ENCODE data around the gene CACNA2D3.

Gene CACNA2D3

GRCh38 chr3:54196360-54196991, 74.1 kb downstream of the CACNA2D3 start:
- H3K27me3 ChIP-seq (replicated peaks; ENCODE audit: control insufficient read depth, insufficient read depth, low read length): no peaks in the 10 kb centered on the region
- H3K4me1 ChIP-seq (ENCODE audit: control insufficient read depth, insufficient read depth, low read length): no peaks in the 10 kb centered on the region
- H3K9ac ChIP-seq (ENCODE audit: low read length): no peak overlapping the region
- H3K9me3 ChIP-seq (ENCODE audit: control insufficient read depth, low read length): no peaks in the 10 kb centered on the region
- no peak overlapping the region for H3K4me3 ChIP-seq (ENCODE audit: low read length)
- no peak for DNase-seq (ENCODE audit: low read depth)
- no peaks in the 10 kb centered on the region for H3K36me3 ChIP-seq (ENCODE audit: control insufficient read depth, insufficient read depth, low read length, severe bottlenecking)

- Histone ChIP-seq H3K4me3 (ENCODE audit: low read length) (no peak overlapping the region), H3K36me3 (ENCODE audit: control insufficient read depth, insufficient read depth, low read length, severe bottlenecking) (no peaks in the 10 kb centered on the region), H3K9ac (ENCODE audit: low read length) (no peak overlapping the region), H3K27me3 (replicated peaks; ENCODE audit: control insufficient read depth, insufficient read depth, low read length) (no peaks in the 10 kb centered on the region), H3K9me3 (ENCODE audit: control insufficient read depth, low read length) (no peaks in the 10 kb centered on the region), H3K4me1 (ENCODE audit: control insufficient read depth, insufficient read depth, low read length) (no peaks in the 10 kb centered on the region)
- DNase-seq (ENCODE audit: low read depth): no peak
Observed at GRCh38 chr3:54197509-54197908, 75.2 kb downstream of the CACNA2D3 start.

- H3K4me1 ChIP-seq (ENCODE audit: control insufficient read depth, insufficient read depth, low read length): no peaks in the 10 kb centered on the region
Observed at GRCh38 chr3:54198556-54198955, 76.2 kb downstream of the CACNA2D3 start.

DNA sequence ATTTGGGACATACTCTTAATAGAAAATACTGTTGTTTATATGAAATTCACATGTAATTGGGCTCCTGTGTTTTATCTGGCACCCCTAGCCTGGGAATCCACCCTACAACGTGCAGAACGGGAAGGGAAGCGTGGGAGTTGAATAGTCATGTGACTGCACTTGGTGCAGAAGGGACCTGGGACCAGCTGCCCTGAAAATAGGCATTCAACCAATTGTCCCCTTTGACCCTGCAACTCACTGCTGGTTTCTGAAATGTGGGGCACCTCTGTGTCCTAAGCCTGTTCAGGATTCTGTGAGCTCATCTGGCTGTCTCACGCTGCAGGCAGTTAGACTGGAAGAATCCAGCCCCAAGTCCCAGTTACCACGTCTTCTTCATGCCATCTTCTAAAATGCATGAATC, 79.7 kb downstream of the CACNA2D3 start:
- no peaks in the 10 kb centered on the region for H3K27me3 ChIP-seq (replicated peaks; ENCODE audit: control insufficient read depth, insufficient read depth, low read length)
- H3K4me1 ChIP-seq (ENCODE audit: control insufficient read depth, insufficient read depth, low read length): no peaks in the 10 kb centered on the region
- no peak overlapping the region for H3K4me3 ChIP-seq (ENCODE audit: low read length)
- no peaks in the 10 kb centered on the region for H3K9me3 ChIP-seq (ENCODE audit: control insufficient read depth, low read length)
- H3K9ac ChIP-seq (ENCODE audit: low read length): no peak overlapping the region
- no peak for DNase-seq (ENCODE audit: low read depth)
- H3K36me3 ChIP-seq (ENCODE audit: control insufficient read depth, insufficient read depth, low read length, severe bottlenecking): no peaks in the 10 kb centered on the region

More at GRCh38 chr3:54198556-54198955, 76.2 kb downstream of the CACNA2D3 start:
- no peak overlapping the region for H3K4me3 ChIP-seq (ENCODE audit: low read length)
- no peaks in the 10 kb centered on the region for H3K27me3 ChIP-seq (replicated peaks; ENCODE audit: control insufficient read depth, insufficient read depth, low read length)
- H3K36me3 ChIP-seq (ENCODE audit: control insufficient read depth, insufficient read depth, low read length, severe bottlenecking): no peaks in the 10 kb centered on the region
- DNase-seq (ENCODE audit: low read depth): no peak
- H3K9ac ChIP-seq (ENCODE audit: low read length): no peak overlapping the region
- no peaks in the 10 kb centered on the region for H3K9me3 ChIP-seq (ENCODE audit: control insufficient read depth, low read length)

GRCh38 chr3:54202651-54203248, 80.4 kb downstream of the CACNA2D3 start:
- Histone ChIP-seq H3K4me1 (ENCODE audit: control insufficient read depth, insufficient read depth, low read length) (no peaks in the 10 kb centered on the region), H3K27me3 (replicated peaks; ENCODE audit: control insufficient read depth, insufficient read depth, low read length) (no peaks in the 10 kb centered on the region), H3K9ac (ENCODE audit: low read length) (no peak overlapping the region), H3K9me3 (ENCODE audit: control insufficient read depth, low read length) (no peaks in the 10 kb centered on the region), H3K36me3 (ENCODE audit: control insufficient read depth, insufficient read depth, low read length, severe bottlenecking) (no peaks in the 10 kb centered on the region), H3K4me3 (ENCODE audit: low read length) (no peak overlapping the region)
- DNase-seq (ENCODE audit: low read depth): no peak

DNA sequence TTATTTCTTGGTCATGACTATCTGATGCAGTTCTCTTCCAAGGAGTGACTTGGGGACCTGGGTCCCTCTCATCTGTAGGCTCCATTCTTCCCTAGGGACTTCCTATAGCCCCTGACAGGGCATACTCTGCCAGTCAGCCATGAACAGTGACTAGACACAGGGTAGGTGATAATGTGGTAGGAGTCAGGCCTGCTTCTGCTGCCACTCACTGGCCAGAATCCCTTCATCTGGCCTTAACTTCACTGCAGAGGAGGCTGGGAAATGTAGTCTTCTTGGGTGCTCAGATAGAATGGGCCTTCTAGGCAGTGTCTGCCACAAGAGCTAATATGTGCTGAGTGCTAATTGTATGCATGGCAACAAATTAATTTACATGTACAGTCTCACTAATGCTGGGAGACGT, 84.5 kb downstream of the CACNA2D3 start:
- Histone ChIP-seq H3K4me3 (ENCODE audit: low read length) (no peak overlapping the region), H3K36me3 (ENCODE audit: control insufficient read depth, insufficient read depth, low read length, severe bottlenecking) (no peaks in the 10 kb centered on the region), H3K9ac (ENCODE audit: low read length) (no peak overlapping the region), H3K27me3 (replicated peaks; ENCODE audit: control insufficient read depth, insufficient read depth, low read length) (no peaks in the 10 kb centered on the region), H3K9me3 (ENCODE audit: control insufficient read depth, low read length) (no peaks in the 10 kb centered on the region), H3K4me1 (ENCODE audit: control insufficient read depth, insufficient read depth, low read length) (no peaks in the 10 kb centered on the region)
- no peak for DNase-seq (ENCODE audit: low read depth)

- no peaks in the 10 kb centered on the region for H3K36me3 ChIP-seq (ENCODE audit: control insufficient read depth, insufficient read depth, low read length, severe bottlenecking)
Observed at GRCh38 chr3:54211097-54211496, 88.7 kb downstream of the CACNA2D3 start.

DNA sequence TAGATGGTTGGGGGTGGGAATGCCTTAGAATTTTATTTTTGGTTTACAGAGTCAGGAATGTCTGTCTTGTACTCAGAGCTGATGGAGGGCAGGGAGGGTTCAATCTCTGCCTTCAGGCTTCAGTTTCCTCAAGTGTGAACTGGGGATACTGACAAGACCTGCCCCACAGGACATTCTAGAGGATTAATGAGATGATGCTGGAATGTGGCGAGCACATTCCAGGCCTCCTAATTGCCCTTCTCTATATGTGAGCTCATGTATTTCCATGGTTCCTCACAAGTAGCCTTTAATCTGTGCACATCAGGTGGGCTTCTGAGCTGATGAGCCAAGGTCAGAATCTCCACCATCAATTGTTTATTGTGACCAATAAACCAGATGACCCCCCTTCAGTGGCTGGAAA, 90.4 kb downstream of the CACNA2D3 start:
- Histone ChIP-seq H3K36me3 (ENCODE audit: control insufficient read depth, insufficient read depth, low read length, severe bottlenecking) (no peaks in the 10 kb centered on the region), H3K9me3 (ENCODE audit: control insufficient read depth, low read length) (no peaks in the 10 kb centered on the region), H3K4me1 (ENCODE audit: control insufficient read depth, insufficient read depth, low read length) (no peaks in the 10 kb centered on the region), H3K9ac (ENCODE audit: low read length) (no peak overlapping the region), H3K4me3 (ENCODE audit: low read length) (no peak overlapping the region), H3K27me3 (replicated peaks; ENCODE audit: control insufficient read depth, insufficient read depth, low read length) (no peaks in the 10 kb centered on the region)
- no peak for DNase-seq (ENCODE audit: low read depth)

More at GRCh38 chr3:54211097-54211496, 88.7 kb downstream of the CACNA2D3 start:
- no peaks in the 10 kb centered on the region for H3K27me3 ChIP-seq (replicated peaks; ENCODE audit: control insufficient read depth, insufficient read depth, low read length)
- H3K4me1 ChIP-seq (ENCODE audit: control insufficient read depth, insufficient read depth, low read length): no peaks in the 10 kb centered on the region
- H3K9me3 ChIP-seq (ENCODE audit: control insufficient read depth, low read length): no peaks in the 10 kb centered on the region
- DNase-seq (ENCODE audit: low read depth): no peak
- H3K9ac ChIP-seq (ENCODE audit: low read length): no peak overlapping the region
- no peak overlapping the region for H3K4me3 ChIP-seq (ENCODE audit: low read length)

DNA sequence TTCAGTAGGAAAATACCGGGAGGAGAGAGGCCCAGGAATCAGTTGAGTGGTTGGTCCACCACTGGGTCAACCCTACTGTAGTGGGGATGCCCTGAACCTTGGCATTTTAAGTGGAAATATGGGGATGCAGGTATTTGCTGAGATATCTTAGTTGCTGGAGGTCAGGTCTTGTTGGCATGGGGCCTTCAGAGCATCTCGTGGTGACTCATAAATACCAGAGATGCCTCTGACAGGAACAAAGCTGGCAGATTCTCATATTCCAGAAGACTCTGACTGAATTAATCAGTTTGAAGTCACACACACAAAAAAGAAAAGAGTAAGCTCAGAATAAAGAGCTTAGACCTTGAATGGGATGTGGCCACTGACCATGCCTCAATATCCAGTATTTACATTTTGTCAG, 91.6 kb downstream of the CACNA2D3 start:
- Histone ChIP-seq H3K36me3 (ENCODE audit: control insufficient read depth, insufficient read depth, low read length, severe bottlenecking) (no peaks in the 10 kb centered on the region), H3K9me3 (ENCODE audit: control insufficient read depth, low read length) (peaks cover 3% of the 10 kb centered on the region), H3K4me3 (ENCODE audit: low read length) (no peak overlapping the region), H3K9ac (ENCODE audit: low read length) (no peak overlapping the region), H3K27me3 (replicated peaks; ENCODE audit: control insufficient read depth, insufficient read depth, low read length) (no peaks in the 10 kb centered on the region), H3K4me1 (ENCODE audit: control insufficient read depth, insufficient read depth, low read length) (no peaks in the 10 kb centered on the region)
- DNase-seq (ENCODE audit: low read depth): no peak

DNA sequence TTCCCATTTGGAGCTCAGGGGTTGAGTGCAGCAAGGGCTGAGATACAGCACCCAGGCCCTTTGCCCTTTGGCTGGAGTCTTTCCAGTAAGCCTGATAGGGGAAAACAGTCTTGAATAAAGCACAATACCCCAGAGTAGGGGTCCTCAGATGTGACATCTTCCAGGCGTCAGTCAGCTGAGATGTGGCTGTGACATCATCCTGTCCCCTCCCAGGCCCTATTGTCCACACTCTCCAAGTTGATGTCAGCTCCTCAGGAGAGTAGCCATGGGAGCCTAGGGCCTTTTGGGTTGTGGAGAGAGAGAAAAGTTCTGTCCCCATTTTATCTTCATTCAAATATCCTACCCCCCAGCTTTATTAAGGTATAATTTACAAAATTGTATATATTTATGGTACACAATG, 92.5 kb downstream of the CACNA2D3 start:
- peaks cover 3% of the 10 kb centered on the region for H3K9me3 ChIP-seq (ENCODE audit: control insufficient read depth, low read length)
- no peak for DNase-seq (ENCODE audit: low read depth)

GRCh38 chr3:54215521-54215920, 93.2 kb downstream of the CACNA2D3 start:
- H3K36me3 ChIP-seq (ENCODE audit: control insufficient read depth, insufficient read depth, low read length, severe bottlenecking): no peaks in the 10 kb centered on the region
- no peaks in the 10 kb centered on the region for H3K4me1 ChIP-seq (ENCODE audit: control insufficient read depth, insufficient read depth, low read length)
- H3K9me3 ChIP-seq (ENCODE audit: control insufficient read depth, low read length): peaks cover 3% of the 10 kb centered on the region
- H3K9ac ChIP-seq (ENCODE audit: low read length): no peak overlapping the region
- no peak for DNase-seq (ENCODE audit: low read depth)
- no peak overlapping the region for H3K4me3 ChIP-seq (ENCODE audit: low read length)
- no peaks in the 10 kb centered on the region for H3K27me3 ChIP-seq (replicated peaks; ENCODE audit: control insufficient read depth, insufficient read depth, low read length)

More for the DNA sequence above, 92.5 kb downstream of the CACNA2D3 start:
- Histone ChIP-seq H3K36me3 (ENCODE audit: control insufficient read depth, insufficient read depth, low read length, severe bottlenecking) (no peaks in the 10 kb centered on the region), H3K27me3 (replicated peaks; ENCODE audit: control insufficient read depth, insufficient read depth, low read length) (no peaks in the 10 kb centered on the region), H3K9ac (ENCODE audit: low read length) (no peak overlapping the region), H3K4me3 (ENCODE audit: low read length) (no peak overlapping the region), H3K4me1 (ENCODE audit: control insufficient read depth, insufficient read depth, low read length) (no peaks in the 10 kb centered on the region)

DNA sequence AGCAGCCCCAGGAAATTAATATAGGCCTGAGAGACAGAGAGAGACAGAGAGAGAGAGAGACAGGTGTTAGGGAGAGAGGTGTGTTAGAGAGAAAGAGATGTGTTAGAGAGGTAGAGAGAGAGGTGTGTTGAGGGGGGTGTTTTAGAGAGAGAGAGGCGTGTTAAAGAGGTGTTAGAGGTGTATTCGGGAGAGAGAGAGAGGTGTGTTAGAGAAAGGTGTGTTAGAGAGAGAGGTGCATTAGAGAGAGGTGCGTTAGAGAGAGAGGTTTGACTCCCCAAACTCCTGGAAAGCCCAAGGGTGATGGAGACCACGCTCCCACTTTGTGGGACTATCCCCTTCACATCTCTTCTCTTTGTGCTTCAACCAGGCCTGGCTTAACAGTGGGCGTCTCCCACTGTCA, 95.5 kb downstream of the CACNA2D3 start:
- Histone ChIP-seq H3K4me3 (ENCODE audit: low read length) (no peak overlapping the region), H3K9me3 (ENCODE audit: control insufficient read depth, low read length) (peaks cover 3% of the 10 kb centered on the region), H3K9ac (ENCODE audit: low read length) (no peak overlapping the region), H3K4me1 (ENCODE audit: control insufficient read depth, insufficient read depth, low read length) (no peaks in the 10 kb centered on the region), H3K36me3 (ENCODE audit: control insufficient read depth, insufficient read depth, low read length, severe bottlenecking) (no peaks in the 10 kb centered on the region), H3K27me3 (replicated peaks; ENCODE audit: control insufficient read depth, insufficient read depth, low read length) (no peaks in the 10 kb centered on the region)
- no peak for DNase-seq (ENCODE audit: low read depth)
